HG03045 (cell line): Measurements from ENCODE around the gene KCTD4.

ENCODE experiments used
- ATAC-seq: cut with Tn5 transposase; IDR thresholded peaks from one replicate; pipeline ENCODE4 v1.9.1; 2021; ENCODE audit warnings: mild to moderate bottlenecking, moderate library complexity; ENCODE audit not compliant: unreplicated experiment

The KCTD4 gene

DNA sequence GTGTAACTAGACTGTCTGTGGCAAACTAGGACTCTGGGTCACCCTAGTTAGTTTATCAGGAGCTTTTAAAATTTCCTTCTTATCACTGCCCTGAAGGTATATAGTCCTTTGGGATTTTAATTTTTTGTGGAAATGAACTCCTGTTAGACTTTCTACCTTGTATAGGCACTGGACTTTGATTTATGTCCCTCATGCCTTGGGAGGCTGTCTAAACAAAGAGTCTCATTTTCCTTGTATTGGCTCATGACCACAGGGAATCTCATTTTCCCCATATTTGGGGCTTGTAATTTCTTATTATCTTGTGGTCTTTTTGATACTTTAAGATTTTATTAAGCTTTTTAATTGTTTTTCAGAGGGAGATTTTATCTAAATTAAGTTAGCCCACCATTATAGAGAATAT, 21.4 kb downstream of the KCTD4 start:
- ATAC-seq = no peak

DNA sequence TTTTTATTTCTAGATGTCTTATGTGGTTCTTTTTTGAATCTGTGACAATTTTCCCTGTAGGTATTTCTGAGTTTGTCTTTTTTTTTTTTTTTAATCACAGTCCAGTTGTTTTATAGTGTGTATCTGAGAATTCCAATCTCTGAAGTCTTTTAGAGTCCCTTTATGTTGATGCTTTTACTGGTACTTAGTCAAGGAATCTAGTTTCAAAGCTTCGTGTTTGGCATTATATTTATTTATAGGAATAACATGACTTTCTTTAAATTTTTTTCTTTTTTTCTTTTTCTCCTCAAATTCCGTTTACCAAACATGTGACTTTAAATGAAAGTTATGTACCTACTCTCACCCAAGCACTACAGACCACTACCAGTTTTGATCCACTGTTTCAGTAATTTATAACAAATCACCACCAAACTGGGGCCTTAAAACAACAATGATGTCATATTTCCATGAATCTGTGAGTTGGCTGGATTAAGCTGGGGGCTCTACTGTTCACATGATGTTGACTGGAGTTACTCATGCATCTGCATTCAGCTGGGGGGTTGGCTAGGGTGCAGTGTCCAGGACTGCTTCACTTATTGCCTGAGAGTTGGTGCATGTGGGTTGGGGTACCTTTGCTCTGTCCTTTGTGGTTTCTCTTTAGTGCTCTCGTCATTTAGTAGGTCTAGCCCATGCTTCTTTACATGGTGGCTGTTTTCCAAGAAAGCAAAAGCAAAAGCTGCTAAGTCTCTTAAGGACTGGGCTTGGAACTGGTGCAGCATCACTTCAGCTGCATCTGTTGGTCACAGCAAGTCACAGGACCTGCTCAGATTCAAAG, 22.3 kb downstream of the KCTD4 start:
- no peak for ATAC-seq

DNA sequence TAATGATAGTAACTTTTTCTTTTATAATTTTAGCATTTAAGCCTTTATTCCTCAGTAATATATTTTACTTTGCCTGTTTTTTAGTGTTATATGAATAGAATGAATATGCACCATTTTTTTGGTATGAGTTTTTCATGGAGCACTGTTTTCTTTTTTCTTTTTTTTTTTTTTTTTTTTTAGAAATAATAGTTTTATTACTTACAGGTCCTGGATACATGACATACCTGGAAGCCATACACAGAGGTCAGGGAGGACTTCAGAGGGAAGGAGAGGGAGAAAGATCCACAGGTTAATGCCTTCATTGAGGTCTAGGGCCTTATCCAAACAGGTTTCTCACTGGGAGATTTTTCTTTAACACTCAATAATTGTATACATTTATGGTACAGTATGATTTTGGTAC, 26.4 kb downstream of the KCTD4 start:
- no peak for ATAC-seq

DNA sequence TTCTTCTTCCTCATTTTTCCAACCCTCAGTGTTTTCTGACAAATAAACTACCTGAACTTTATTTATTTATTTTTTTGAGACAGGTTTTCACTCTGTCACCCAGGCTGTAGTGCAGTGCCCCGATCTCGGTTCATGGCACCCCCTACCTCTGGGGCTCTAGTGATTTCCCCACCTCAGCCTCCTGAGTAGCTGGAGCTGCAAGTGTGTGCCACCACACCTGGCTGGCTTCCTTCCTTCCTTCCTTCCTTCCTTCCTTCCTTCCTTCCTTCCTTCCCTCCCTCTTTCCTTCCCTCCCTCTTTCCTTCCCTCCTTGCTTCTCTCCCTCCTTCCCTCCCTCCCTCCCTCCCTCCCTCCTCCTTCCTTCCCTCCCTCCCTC, 32.3 kb downstream of the KCTD4 start:
- no peak for ATAC-seq

DNA sequence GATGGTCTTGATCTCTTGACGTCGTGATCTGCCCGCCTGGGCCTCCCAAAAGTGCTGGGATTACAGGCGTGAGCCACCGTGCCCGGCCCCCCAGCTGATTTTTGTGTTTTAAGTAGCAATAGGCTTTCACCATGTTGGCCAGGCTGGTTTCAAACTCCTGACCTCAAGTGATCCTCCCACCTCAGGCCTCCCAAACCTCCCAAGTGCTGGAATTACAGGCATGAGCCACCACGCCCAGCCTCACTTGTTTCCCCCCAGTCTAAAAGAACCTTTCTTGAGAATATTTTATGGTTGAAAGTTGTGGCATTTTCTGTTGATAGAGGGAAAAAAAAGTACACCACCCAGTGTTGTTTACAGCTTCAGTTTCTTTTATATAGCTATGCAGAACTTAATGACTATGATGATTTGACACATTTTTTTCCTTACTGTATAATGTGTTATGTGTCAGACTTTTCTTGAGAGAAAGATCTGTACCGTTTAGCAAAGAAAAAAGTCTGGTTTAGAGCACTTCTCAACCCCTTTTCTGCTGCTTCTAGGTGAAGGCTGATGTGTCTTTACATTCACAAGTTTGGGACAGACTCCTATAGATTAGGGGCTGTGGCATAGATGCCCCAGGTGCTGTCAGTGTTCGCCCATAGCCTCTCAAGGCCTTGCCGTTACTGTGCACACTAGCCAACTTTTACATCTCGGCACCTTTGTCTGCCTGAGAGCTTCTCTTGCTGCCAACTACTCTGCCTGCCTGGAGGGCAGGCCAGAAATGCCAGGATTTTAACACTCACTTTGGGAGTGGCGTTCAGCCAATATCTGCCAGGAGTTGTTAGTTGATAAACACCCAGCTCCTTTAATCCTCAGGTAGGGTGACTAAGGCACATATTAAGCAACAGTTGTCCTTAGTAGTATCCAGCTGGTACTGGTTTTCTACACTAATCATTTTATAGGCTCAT, 33.0 kb downstream of the KCTD4 start:
- ATAC-seq = no peak

DNA sequence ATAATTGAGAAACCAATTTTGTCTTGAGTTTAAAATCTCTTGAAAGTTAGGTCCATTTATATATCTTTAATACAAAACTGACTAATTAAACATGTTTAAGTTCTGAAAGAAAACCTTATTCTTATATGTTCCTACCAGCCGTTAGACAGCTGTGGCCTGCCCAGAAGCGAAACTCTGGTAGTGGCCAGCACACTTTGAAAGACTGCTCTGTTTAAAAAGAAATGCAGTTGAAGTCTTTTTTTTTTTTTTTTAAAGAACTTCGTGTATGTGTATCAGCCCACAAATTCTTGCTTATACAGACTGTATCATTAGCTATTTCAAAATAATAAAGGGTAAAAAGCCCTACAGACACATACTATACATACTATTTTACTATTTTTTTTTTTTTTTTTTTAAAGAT, 34.0 kb downstream of the KCTD4 start:
- no peak for ATAC-seq

DNA sequence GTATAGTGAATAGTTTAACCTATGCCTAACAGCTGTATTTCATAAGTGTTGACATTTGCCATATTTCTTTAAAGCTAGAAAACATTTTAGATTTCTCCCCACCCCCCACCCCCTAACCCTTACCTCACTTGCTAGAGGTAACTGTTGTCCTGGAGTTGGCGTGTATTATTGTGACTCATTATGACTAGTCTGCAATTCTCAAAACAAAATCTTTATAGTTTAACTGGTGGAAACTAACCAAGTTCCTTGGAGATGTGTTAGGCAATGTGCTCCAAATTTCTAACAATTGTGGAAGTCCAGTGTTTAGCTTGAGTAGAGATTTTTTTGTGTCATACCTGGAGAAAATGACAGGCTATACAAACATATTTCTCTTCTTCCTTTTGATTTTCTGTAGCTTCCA, 38.0 kb downstream of the KCTD4 start:
- ATAC-seq = no peak

DNA sequence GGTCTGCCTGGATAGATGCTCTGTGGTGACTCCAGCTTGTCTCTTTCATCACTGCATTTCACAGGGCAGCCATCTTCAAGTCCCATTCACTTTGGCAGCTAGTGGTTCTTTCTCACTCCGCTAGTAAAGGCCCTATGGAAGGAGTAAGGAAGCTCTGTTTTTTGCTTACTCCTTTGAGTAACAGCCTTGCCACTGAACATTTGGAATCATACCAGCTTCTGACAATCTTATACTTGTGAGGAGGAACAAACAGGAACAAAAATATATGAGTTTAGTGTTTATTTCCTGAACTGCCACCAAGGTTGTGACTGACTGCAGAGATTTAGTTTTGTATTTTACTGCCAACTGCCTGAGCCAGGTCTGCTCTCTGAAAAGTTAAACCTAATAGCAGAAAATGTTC, 38.7 kb downstream of the KCTD4 start:
- ATAC-seq = no peak

DNA sequence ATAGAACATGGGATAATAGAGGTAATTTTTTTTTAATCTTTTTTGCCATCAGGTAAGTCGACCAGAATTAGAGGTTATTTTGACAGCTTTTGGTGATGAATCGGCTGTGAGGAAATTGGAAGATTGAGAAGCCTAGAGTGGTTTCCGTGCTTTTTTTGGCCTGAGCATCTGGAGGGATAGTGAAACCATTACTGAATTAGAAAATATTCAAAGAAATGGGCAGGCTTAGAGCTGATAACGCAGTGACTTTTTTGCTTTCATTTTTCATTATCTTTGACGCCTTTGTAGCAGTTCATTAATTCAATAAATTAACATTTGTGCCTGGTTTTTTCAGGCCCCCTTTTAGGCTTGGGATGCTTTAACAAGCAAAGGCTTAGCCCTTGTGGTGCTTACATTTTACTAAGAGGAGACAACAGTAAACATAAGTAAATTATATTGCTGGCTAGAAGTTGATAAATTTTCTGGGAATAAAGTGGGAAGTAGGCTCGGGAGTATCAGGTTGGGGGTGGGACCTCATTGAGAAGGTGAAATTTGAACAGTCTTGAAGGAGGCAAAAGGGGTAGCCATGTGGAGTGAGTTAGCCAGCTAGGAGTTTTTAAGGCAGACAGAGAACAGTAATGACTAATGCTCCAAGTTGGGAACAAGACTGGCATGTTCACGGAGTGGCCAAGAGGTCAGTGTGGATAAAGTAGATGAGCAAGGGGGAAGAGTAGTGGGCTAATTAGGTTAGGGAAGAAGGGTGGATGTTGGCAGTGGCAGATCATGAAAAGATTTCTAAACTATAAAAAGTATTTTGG, 44.1 kb downstream of the KCTD4 start:
- ATAC-seq = no peak

DNA sequence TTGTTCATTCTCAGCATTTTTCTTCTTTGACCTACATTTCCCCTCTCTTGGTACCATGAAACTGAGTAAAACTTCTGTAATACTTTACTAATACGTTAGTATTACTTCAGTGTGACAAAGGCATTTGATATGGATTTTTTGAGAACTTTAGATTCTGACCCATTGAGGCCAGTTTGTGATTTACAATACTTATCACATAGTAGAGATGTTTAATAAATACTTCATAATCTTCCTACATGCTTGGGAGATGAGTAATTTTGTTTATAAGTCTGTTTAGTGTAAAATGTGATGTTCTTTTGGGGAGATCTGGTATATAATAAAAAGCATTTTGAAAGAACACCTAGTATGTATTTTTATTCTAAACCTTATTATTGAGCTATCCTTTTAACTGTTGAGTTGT, 50.9 kb downstream of the KCTD4 start:
- no peak for ATAC-seq

DNA sequence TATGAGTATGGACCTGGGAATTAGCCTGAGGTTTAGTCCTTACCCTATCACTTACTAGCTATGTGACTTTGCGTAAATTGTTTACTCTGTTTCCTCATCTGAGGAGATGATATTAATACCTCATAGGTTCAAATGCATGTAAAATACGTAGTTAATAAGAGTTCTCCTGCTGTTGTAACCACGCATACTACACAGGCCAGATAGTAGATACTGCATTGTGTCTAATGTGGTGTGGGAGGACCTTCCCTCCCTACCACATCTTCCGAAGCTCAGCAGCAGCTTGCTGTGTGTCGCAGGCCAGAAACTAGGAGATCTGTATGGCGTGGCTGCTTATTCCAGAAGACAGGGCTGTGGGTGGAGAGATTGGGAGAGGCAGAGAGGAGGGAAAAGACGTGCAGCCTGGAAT, 57.5 kb downstream of the KCTD4 start:
- no peak for ATAC-seq
